G401 (cell line): ENCODE data around the gene HMGCL. TPM values are rescaled to one million over a fixed set of nuclear protein-coding genes. Genes with fewer than 3 reads are reported as not detected.

ENCODE experiments used
- total RNA-seq: library from RNA; depleted of rRNA; stranded (reverse); fragments of >200 nt; shearing (Covaris generic); gene quantifications from 2 replicates; pipeline ENCODE4 v1.2.3, GENCODE V29; 2014; rRNA removed

The HMGCL gene
- total RNA-seq, 1 experiment from 2014 or later: 55.8 TPM

Other genes with a start within 250 kb of the HMGCL start
- 769 and 873 TPM in 2 replicates for gene RPL11, start 133.6 kb downstream of the HMGCL start, total RNA-seq
- gene ELOA, start 82.0 kb downstream of the HMGCL start, total RNA-seq: 54.7 and 70.7 TPM in 2 replicates
- gene PITHD1, start 47.0 kb downstream of the HMGCL start, total RNA-seq: 83.1 and 104 TPM in 2 replicates
- gene LYPLA2, start 34.3 kb downstream of the HMGCL start, total RNA-seq: 99.8 and 119 TPM in 2 replicates
- gene GALE, start 24.7 kb downstream of the HMGCL start, total RNA-seq: 44.8 and 52.7 TPM in 2 replicates
- 79.4 and 84.1 TPM in 2 replicates for gene FUCA1, start 42.9 kb upstream of the HMGCL start, total RNA-seq
- gene CNR2, start 87.9 kb upstream of the HMGCL start, total RNA-seq: not detected in 2 replicates
- 115 and 174 TPM in 2 replicates for gene PNRC2, start 134.4 kb upstream of the HMGCL start, total RNA-seq
- gene SRSF10, start 154.9 kb upstream of the HMGCL start, total RNA-seq: 49.6 and 63.2 TPM in 2 replicates